GM08714 (cell line): ENCODE data around the gene RALGPS2.
A peak's percentile ranks its signal among the peaks of the same experiment; 100 is the strongest.

Experiments used
- H3K4me3 ChIP-seq: fragments of 200-500 bp; sonication (Bioruptor generic); 2 replicates; pipeline ENCODE4 v1.5.1; 2014; ENCODE audit warnings: mild to moderate bottlenecking, low read length, inconsistent platforms
- ZNF274 ChIP-seq: IDR thresholded peaks from 2 replicates; pipeline ENCODE4 v1.6.1; 2012; ENCODE audit warnings: mild to moderate bottlenecking, low read depth, low read length

RALGPS2 gene

GRCh38 chr1:178724728-178725465 is at the start of gene RALGPS2:
TSS of gene RALGPS2 (plus strand) at chr1:178725244. CDS start at chr1:178776765, 51,521 bp downstream.
- TF ChIP-seq ZNF274: no peak
- H3K4me3 ChIP-seq: peak within 1 kb of the TSS; percentile 93

GRCh38 chr1:178679237-178679636 is 45.8 kb upstream of the RALGPS2 start:
- TF ChIP-seq ZNF274: no peak
- H3K4me3 ChIP-seq: no peak overlapping the region

GRCh38 chr1:178682429-178682828 is 42.6 kb upstream of the RALGPS2 start:
- TF ChIP-seq ZNF274: no peak

GRCh38 chr1:178682886-178683285 is 42.2 kb upstream of the RALGPS2 start:
- TF ChIP-seq ZNF274: no peak
- no peak overlapping the region for H3K4me3 ChIP-seq

More at GRCh38 chr1:178682429-178682828, 42.6 kb upstream of the RALGPS2 start:
- no peak overlapping the region for H3K4me3 ChIP-seq

- TF ChIP-seq ZNF274: no peak
- H3K4me3 ChIP-seq: no peak overlapping the region
These were observed 41.8 kb upstream of the RALGPS2 start for GRCh38 chr1:178683291-178683690.

- no peak overlapping the region for H3K4me3 ChIP-seq
- TF ChIP-seq ZNF274: no peak
These were observed 40.9 kb upstream of the RALGPS2 start for GRCh38 chr1:178684111-178684510.

- no peak for TF ChIP-seq ZNF274
- H3K4me3 ChIP-seq: no peak overlapping the region
These were observed 40.5 kb upstream of the RALGPS2 start for GRCh38 chr1:178684542-178685000.

GRCh38 chr1:178686407-178686806 is 38.6 kb upstream of the RALGPS2 start:
- TF ChIP-seq ZNF274: no peak

GRCh38 chr1:178688244-178688643 is 36.8 kb upstream of the RALGPS2 start:
- TF ChIP-seq ZNF274: no peak

More at GRCh38 chr1:178686407-178686806, 38.6 kb upstream of the RALGPS2 start:
- H3K4me3 ChIP-seq: no peak overlapping the region

GRCh38 chr1:178689769-178690168 is 35.3 kb upstream of the RALGPS2 start:
- no peak overlapping the region for H3K4me3 ChIP-seq
- no peak for TF ChIP-seq ZNF274

More at GRCh38 chr1:178688244-178688643, 36.8 kb upstream of the RALGPS2 start:
- H3K4me3 ChIP-seq: no peak overlapping the region

GRCh38 chr1:178690496-178690895 is 34.5 kb upstream of the RALGPS2 start:
- no peak overlapping the region for H3K4me3 ChIP-seq
- no peak for TF ChIP-seq ZNF274

- TF ChIP-seq ZNF274: no peak
- H3K4me3 ChIP-seq: no peak overlapping the region
These were observed 32.3 kb upstream of the RALGPS2 start for GRCh38 chr1:178692564-178693327.

GRCh38 chr1:178693366-178693765 is 31.7 kb upstream of the RALGPS2 start:
- H3K4me3 ChIP-seq: no peak overlapping the region
- TF ChIP-seq ZNF274: no peak

GRCh38 chr1:178694923-178695525 is 30.0 kb upstream of the RALGPS2 start:
- H3K4me3 ChIP-seq: no peak overlapping the region
- no peak for TF ChIP-seq ZNF274

GRCh38 chr1:178702146-178702545 is 22.9 kb upstream of the RALGPS2 start:
- no peak for TF ChIP-seq ZNF274
- H3K4me3 ChIP-seq: no peak overlapping the region

- H3K4me3 ChIP-seq: no peak overlapping the region
- no peak for TF ChIP-seq ZNF274
These were observed 20.2 kb upstream of the RALGPS2 start for GRCh38 chr1:178704833-178705232.
